ENCODE measurements around the gene MEIS2.

MEIS2 gene

DNA sequence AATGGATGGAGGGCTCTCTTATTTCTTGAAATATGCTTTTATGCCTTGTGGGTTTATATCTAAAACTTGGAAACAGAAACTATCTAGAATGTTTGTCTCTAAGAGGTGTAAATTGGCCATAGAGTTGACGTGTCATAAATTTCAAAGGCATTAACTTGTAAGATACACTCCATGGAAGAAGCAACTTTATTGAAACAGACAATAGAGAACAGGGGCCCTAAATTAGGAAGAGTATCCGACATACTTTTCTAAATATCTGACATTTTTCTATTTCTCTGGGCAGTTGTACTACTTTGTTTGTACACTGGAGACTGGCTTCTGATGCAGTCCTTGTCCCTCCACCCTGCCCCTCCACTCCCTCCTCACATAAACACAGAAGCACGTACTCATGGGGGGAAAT lies 50.0 kb downstream of the MEIS2 start:
- no peak for DNase-seq (ENCODE audit: extremely low read depth, low read depth)
- TF ChIP-seq, protein P1, sequence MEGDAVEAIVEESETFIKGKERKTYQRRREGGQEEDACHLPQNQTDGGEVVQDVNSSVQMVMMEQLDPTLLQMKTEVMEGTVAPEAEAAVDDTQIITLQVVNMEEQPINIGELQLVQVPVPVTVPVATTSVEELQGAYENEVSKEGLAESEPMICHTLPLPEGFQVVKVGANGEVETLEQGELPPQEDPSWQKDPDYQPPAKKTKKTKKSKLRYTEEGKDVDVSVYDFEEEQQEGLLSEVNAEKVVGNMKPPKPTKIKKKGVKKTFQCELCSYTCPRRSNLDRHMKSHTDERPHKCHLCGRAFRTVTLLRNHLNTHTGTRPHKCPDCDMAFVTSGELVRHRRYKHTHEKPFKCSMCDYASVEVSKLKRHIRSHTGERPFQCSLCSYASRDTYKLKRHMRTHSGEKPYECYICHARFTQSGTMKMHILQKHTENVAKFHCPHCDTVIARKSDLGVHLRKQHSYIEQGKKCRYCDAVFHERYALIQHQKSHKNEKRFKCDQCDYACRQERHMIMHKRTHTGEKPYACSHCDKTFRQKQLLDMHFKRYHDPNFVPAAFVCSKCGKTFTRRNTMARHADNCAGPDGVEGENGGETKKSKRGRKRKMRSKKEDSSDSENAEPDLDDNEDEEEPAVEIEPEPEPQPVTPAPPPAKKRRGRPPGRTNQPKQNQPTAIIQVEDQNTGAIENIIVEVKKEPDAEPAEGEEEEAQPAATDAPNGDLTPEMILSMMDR (IDR thresholded peaks at IDR 0.05; ENCODE audit: low read depth, low read length): no peak

DNA sequence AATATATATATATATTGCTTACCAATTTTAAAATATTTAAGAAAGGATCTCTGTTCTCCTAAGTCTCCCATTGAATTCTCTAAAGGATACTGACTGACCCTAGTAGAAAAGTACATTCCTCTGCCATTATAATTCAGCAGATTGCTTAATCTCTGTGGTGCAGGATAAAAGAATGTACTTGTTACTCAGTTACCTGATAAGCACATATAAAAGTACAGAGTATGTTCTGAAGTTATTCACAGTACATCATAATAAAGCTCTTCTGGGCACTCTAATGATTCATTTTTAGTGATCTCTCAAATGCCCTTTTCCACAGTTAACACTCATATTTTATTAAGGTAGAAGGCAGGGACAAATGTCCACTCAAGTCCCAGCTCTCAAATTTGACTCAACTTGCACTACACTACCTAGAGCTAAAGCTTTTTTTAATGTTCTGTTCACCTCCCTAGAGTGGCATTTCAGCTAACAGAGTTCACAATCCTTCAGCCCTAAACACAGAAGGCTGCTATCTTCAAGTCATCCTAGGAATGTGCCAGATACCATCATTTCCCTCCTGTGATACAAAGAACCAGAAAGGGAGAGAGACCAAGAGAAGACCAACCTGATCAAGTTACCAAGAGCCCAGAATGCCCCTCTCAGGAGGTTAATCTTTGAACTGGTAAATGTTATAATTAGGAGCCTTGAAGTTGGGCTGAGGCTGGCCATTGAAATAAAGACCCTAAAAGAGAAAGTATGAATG lies 53.3 kb downstream of the MEIS2 start:
- TF ChIP-seq, protein P1 (IDR thresholded peaks at IDR 0.05; ENCODE audit: low read depth, low read length): no peak
- DNase-seq (ENCODE audit: extremely low read depth, low read depth): no peak

DNA sequence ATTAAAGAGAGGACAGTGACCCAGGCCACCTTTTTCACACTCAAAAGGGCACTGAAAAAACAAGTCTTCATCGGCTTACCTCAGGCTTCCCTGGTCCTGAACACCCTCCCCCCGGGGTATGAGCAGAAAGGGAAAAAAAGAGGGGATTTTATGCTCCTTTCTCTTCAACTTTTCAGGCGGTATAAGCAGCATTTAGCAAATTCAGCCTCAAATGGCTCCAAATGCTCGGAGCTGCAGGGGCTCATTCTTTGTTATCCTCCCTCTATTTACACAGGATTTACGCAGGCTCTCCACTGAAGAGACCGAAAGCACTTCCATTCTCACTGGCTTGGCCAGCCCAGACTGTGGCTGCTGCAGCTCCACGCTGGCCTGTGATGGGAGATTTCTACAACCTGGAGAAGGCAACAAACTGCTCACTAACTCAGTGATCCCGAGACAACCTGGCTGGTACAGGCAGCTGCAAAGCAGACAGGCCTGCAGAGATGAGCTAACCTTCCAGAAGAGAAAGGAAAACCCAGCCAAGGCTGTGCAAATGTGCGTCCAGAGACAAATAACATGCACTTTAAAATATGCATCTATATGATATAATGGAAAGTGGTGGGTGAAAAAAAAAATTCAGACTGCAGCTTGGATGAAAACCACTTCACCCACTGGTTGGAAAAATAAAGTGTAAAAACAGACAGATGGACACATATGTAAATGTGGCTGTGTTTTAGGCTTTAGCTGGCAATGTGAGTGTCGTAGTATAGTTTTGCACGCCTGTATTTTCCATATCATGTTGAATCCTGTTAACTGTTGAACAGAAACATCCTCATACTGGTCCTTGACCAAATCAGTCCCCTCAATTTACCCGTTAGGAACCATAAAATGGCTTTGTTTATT lies 54.2 kb downstream of the MEIS2 start:
- TF ChIP-seq, protein P1 (IDR thresholded peaks at IDR 0.05; ENCODE audit: low read depth, low read length): no peak
- no peak for DNase-seq (ENCODE audit: extremely low read depth, low read depth)

DNA sequence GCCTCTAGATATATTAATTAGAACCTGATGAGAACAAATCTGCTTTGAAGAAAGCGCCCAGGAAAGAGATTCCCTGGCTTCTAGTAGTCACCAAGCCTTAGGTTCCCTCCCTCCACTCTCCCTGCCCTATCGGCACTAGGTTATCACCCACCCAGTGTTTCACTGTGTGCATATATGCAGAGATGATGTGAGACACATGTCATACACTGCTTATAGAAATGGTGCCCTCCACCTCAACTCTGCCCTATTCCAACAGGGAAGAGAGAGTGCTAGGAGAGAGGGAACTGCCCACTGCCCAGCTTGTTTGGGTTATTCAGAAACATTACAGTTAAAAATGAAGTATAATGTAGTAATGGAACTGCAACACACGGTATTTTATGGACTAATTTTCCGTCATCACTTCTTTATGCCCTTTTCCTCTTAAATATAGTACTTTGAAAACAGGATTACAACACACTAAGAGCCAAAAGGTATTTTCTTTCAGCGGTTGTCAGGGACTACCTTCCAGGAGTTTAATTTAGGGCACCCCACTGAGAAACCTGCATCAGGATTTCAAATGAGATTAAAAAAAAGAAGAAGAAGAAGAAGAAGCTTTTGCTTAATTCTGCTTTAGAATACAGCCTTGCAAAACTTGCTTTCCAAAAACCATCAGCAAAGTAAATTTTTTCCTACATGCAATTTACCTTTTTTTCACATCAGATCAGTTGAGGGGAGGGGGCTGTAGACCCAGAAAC lies 55.3 kb downstream of the MEIS2 start:
- DNase-seq (ENCODE audit: extremely low read depth, low read depth): no peak

DNA sequence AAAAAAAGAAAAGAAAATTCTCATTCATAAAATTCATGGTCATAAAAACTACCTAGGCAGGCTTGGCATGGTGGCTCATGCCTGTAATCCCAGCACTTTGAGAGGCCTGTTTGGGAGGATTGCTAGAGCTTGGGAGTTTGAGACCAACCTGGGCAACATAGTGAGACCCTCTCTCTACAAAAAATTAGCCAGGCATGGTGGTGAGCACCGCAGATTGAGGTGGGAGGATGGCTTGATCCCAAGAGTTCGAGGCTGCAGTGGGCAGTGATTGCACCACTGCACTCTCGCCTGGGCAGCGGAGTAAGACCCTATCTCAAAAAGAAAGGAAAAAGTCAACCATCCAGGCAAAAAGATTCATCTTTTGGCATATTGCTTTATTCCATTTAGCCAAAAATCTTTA lies 58.5 kb downstream of the MEIS2 start:
- no peak for DNase-seq (ENCODE audit: extremely low read depth, low read depth)
- TF ChIP-seq, protein P1 (IDR thresholded peaks at IDR 0.05; ENCODE audit: low read depth, low read length): no peak

More for the DNA sequence above, 55.3 kb downstream of the MEIS2 start:
- TF ChIP-seq, protein P1 (IDR thresholded peaks at IDR 0.05; ENCODE audit: low read depth, low read length): no peak

DNA sequence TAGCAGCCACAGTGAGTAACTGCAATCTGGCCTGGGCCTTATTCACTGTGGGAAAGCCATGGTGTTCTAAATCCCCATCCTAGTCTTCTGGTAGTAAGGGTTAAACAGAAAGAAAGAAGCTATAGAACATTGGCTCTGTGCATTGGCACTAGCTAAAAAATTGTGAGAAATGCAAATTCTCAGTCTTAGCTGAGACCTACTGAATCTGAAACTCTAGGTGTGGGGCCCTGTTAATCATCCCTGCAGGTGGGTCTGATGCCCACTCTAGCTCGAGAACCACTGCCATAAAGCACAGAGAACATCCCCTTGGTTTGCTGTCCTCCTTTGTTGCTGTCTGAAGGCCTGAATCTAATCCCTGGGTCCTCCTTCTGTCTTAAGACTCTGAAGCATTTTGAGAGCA lies 59.3 kb downstream of the MEIS2 start:
- TF ChIP-seq, protein P1 (IDR thresholded peaks at IDR 0.05; ENCODE audit: low read depth, low read length): no peak
- no peak for DNase-seq (ENCODE audit: extremely low read depth, low read depth)
